ENCODE data around the gene KMT2C. TPM values are rescaled to one million over a fixed set of nuclear protein-coding genes. Genes with fewer than 3 reads are reported as not detected.
A peak's percentile ranks its signal among the peaks of the same experiment; 100 is the strongest.

The KMT2C gene
- total RNA-seq, 1 donor: 36.2 TPM

DNA sequence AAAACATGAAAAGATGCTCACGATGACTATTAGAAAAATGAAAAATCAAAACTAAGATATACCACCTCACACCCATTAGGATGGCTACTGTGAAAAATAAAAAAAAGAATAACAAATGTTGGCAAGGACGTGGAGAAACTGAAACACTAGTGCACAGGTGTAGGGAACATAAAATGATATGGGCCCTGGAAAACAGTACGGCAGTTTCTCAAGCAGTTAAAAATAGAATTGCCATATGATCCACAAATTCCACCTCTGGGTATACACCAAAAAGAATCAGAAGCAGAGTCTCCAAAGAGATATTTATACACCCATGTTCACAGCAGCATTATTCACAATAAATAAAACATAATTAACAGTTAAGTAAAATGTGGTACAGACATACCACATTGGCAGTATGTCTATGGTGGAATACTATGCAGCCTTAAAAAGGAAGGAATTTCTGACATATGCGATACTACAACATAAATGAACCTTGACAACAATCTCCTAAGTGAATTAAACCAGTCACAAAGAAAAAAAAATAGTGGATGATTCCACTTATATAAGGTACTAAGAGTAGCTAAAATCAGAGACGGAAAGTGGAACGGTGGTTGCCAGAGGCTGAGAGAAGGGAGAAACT, 69.7 kb downstream of the KMT2C start:
- no peak overlapping the region for H3K27ac ChIP-seq (ENCODE audit: low read depth, low read length)
- peaks cover 57% of the 10 kb centered on the region for H4K20me1 ChIP-seq (ENCODE audit: insufficient read depth, low read length)
- H3K36me3 ChIP-seq (ENCODE audit: insufficient read depth, low read length): no peaks in the 10 kb centered on the region
- H3K4me2 ChIP-seq (ENCODE audit: insufficient read depth, low read length): peak overlapping the region; percentile 52
- no peak for DNase-seq (ENCODE audit: insufficient read length, low spot score, missing footprints)
- no peaks in the 10 kb centered on the region for H3K9me3 ChIP-seq (ENCODE audit: low read depth, low read length)
- H3K4me1 ChIP-seq (ENCODE audit: insufficient read depth, low read length): peaks cover 3% of the 10 kb centered on the region
- TF ChIP-seq CTCF (IDR thresholded peaks at IDR 0.05; ENCODE audit: extremely low read depth, low read depth, low read length): no peak
- no peak overlapping the region for H3K4me3 ChIP-seq (ENCODE audit: insufficient read depth, low read length)
- no peaks in the 10 kb centered on the region for H3K27me3 ChIP-seq (ENCODE audit: insufficient read depth, low read length)
- H2AFZ ChIP-seq (ENCODE audit: low read length): no peak overlapping the region
- peaks cover 95% of the 10 kb centered on the region for H3K79me2 ChIP-seq (ENCODE audit: insufficient read depth, low read length)

DNA sequence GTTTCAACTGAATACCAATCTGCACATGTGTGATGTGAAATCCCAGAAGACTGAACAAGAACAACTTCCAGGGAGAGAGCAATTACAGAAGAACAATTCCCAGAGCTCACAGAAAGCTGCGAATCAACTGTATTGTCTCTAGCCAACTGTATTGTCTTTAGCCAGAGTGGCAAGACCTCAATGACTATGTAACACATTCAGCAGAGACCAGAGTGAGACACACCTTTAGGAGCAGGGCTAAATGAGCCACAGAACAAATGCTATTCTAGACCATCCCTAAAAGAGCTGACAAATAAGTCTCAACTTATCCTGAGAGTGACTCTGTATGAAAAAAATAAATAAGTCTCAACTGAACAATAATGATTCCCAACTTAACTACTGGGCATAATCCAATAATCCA, 72.0 kb downstream of the KMT2C start:
- no peaks in the 10 kb centered on the region for H3K27me3 ChIP-seq (ENCODE audit: insufficient read depth, low read length)
- no peaks in the 10 kb centered on the region for H3K36me3 ChIP-seq (ENCODE audit: insufficient read depth, low read length)
- H3K79me2 ChIP-seq (ENCODE audit: insufficient read depth, low read length): peaks cover 91% of the 10 kb centered on the region
- peaks cover 3% of the 10 kb centered on the region for H3K4me1 ChIP-seq (ENCODE audit: insufficient read depth, low read length)
- no peak for TF ChIP-seq CTCF (IDR thresholded peaks at IDR 0.05; ENCODE audit: extremely low read depth, low read depth, low read length)
- H3K9me3 ChIP-seq (ENCODE audit: low read depth, low read length): no peaks in the 10 kb centered on the region
- no peak for DNase-seq (ENCODE audit: insufficient read length, low spot score, missing footprints)
- H3K4me3 ChIP-seq (ENCODE audit: insufficient read depth, low read length): no peak overlapping the region
- H4K20me1 ChIP-seq (ENCODE audit: insufficient read depth, low read length): peaks cover 48% of the 10 kb centered on the region
- no peak overlapping the region for H3K27ac ChIP-seq (ENCODE audit: low read depth, low read length)
- no peak overlapping the region for H3K4me2 ChIP-seq (ENCODE audit: insufficient read depth, low read length)
- no peak overlapping the region for H2AFZ ChIP-seq (ENCODE audit: low read length)

DNA sequence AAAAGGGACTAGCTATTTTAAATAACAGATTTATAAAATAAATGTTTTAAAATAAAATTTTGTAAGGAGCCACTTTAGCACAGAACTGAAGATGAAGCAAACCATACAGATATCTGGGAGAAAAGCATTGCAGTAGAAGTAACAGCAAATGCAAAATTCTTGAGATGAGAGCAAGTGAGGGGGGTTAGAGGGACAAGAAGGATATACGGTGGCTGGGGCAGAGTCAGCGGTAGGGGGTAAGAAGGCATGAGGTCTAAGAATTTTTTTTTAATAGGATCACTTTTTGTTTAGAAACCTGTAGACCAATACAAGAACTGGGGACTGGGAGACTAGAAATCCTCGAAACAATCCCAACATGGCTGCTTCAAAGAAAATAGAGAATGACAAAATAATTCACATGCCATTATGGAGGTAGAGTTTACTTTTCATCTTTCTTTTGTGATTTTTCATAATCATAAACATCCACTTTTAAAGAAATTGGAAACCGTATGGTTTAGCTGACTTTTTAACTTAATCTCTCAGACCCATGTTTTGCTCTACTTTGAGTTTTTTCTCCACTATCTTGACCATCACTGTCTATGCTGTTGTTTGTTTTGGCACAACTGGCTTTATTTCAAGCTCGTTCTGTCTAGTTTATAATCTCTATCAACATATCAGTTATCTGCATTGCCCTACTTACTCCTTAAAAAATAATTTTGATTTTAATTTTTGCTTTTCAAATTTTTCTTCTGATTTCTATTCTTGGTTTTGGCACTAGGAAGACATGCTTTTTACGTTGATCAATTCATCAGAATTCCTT, 73.5 kb downstream of the KMT2C start:
- no peak overlapping the region for H3K4me2 ChIP-seq (ENCODE audit: insufficient read depth, low read length)
- peaks cover 87% of the 10 kb centered on the region for H3K79me2 ChIP-seq (ENCODE audit: insufficient read depth, low read length)
- DNase-seq (ENCODE audit: insufficient read length, low spot score, missing footprints): no peak
- no peak overlapping the region for H2AFZ ChIP-seq (ENCODE audit: low read length)
- no peaks in the 10 kb centered on the region for H3K9me3 ChIP-seq (ENCODE audit: low read depth, low read length)
- no peak for TF ChIP-seq CTCF (IDR thresholded peaks at IDR 0.05; ENCODE audit: extremely low read depth, low read depth, low read length)
- no peak overlapping the region for H3K27ac ChIP-seq (ENCODE audit: low read depth, low read length)
- peaks cover 38% of the 10 kb centered on the region for H4K20me1 ChIP-seq (ENCODE audit: insufficient read depth, low read length)
- no peak overlapping the region for H3K4me3 ChIP-seq (ENCODE audit: insufficient read depth, low read length)
- H3K27me3 ChIP-seq (ENCODE audit: insufficient read depth, low read length): no peaks in the 10 kb centered on the region
- H3K4me1 ChIP-seq (ENCODE audit: insufficient read depth, low read length): peaks cover 3% of the 10 kb centered on the region
- H3K36me3 ChIP-seq (ENCODE audit: insufficient read depth, low read length): no peaks in the 10 kb centered on the region

- Histone ChIP-seq H3K27ac (ENCODE audit: low read depth, low read length) (no peak overlapping the region), H4K20me1 (ENCODE audit: insufficient read depth, low read length) (peaks cover 3% of the 10 kb centered on the region), H3K79me2 (ENCODE audit: insufficient read depth, low read length) (peaks cover 69% of the 10 kb centered on the region), H3K36me3 (ENCODE audit: insufficient read depth, low read length) (no peaks in the 10 kb centered on the region), H2AFZ (ENCODE audit: low read length) (no peak overlapping the region), H3K9me3 (ENCODE audit: low read depth, low read length) (no peaks in the 10 kb centered on the region), H3K4me2 (ENCODE audit: insufficient read depth, low read length) (no peak overlapping the region), H3K4me3 (ENCODE audit: insufficient read depth, low read length) (no peak overlapping the region), H3K27me3 (ENCODE audit: insufficient read depth, low read length) (no peaks in the 10 kb centered on the region), H3K4me1 (ENCODE audit: insufficient read depth, low read length) (peaks cover 18% of the 10 kb centered on the region)
- no peak for TF ChIP-seq CTCF (IDR thresholded peaks at IDR 0.05; ENCODE audit: extremely low read depth, low read depth, low read length)
- no peak for DNase-seq (ENCODE audit: insufficient read length, low spot score, missing footprints)
Measured at GRCh38 chr7:152355474-152356057, 80.2 kb downstream of the KMT2C start.
